Osteoblast (primary cell): Measurements from ENCODE around the gene KCNC2. TPM values are rescaled to one million over a fixed set of nuclear protein-coding genes. Genes with fewer than 3 reads are reported as not detected.

Experiments
- DNase-seq: peaks from one replicate; pipeline ENCODE4 v3.0.0; 2011; ENCODE audit warnings: low spot score, mixed read lengths; ENCODE audit not compliant: insufficient read length; ENCODE audit errors: missing footprints
- H2AFZ ChIP-seq: 2 replicates; pipeline ENCODE4 v1.6.0; 2011; ENCODE audit warnings: mild to moderate bottlenecking, low read length
- H3K27ac ChIP-seq: 2 replicates; pipeline ENCODE4 v1.5.1; 2011; ENCODE audit warnings: mild to moderate bottlenecking, low read depth, low read length, moderate library complexity
- H3K27me3 ChIP-seq: 2 replicates; pipeline ENCODE4 v1.6.0; 2012; ENCODE audit warnings: mild to moderate bottlenecking, control low read depth, inconsistent platforms, low read length, moderate library complexity; ENCODE audit not compliant: insufficient read depth
- H3K36me3 ChIP-seq: 2 replicates; pipeline ENCODE4 v1.5.1; 2011; ENCODE audit warnings: mild to moderate bottlenecking, low read length, control low read depth, moderate library complexity; ENCODE audit not compliant: insufficient read depth
- H3K4me1 ChIP-seq: 2 replicates; pipeline ENCODE4 v1.5.1; 2011; ENCODE audit warnings: mild to moderate bottlenecking, low read length, control low read depth, moderate library complexity; ENCODE audit not compliant: insufficient read depth
- H3K4me2 ChIP-seq: 2 replicates; pipeline ENCODE4 v1.6.0; 2011; ENCODE audit warnings: mild to moderate bottlenecking, low read length; ENCODE audit not compliant: insufficient read depth
- H3K4me3 ChIP-seq: fragments of 200-600 bp; sonication (generic); 3 replicates; pipeline ENCODE4 v1.5.1; 2012; ENCODE audit warnings: mild to moderate bottlenecking, low read length, inconsistent platforms; ENCODE audit not compliant: insufficient read depth
- H3K79me2 ChIP-seq: 2 replicates; pipeline ENCODE4 v1.6.0; 2012; ENCODE audit warnings: mild to moderate bottlenecking, low read length, control low read depth, inconsistent platforms; ENCODE audit not compliant: insufficient read depth
- H3K9me3 ChIP-seq: 2 replicates; pipeline ENCODE4 v1.5.1; 2011; ENCODE audit warnings: low read depth, low read length, control low read depth
- H4K20me1 ChIP-seq: 2 replicates; pipeline ENCODE4 v1.6.0; 2012; ENCODE audit warnings: mild to moderate bottlenecking, low read length, control low read depth; ENCODE audit not compliant: insufficient read depth
- total RNA-seq: library from RNA; depleted of rRNA; stranded (reverse); fragments of >200 nt; gene quantifications from 2 replicates; pipeline ENCODE4 v1.2.3, GENCODE V29; 2012
- TF ChIP-seq, protein P1 (sequence below): IDR thresholded peaks from 2 replicates; pipeline ENCODE4 v1.5.1; 2011; ENCODE audit warnings: mild to moderate bottlenecking, low read depth, low read length, moderate library complexity; ENCODE audit errors: extremely low read depth

The KCNC2 gene
- total RNA-seq, 1 donor, result not detected

DNA sequence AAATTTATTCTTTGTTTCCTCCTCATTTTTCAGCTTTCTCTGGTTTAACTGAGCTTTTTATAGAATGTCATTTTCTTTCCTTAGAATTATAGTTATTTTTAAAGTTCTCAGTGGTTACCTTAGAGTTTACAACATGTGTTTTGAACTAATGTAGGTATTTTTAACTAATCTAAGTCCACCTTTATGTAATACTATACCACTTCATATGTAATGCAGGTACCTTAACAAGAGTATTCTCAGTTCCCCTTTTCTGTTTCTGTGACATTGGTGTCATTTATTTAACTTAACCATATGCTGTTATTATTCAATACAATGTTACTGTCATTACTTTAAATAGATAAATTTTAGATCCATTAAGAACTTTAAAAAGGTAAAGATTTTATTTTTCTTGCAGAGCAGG, 30.3 kb upstream of the KCNC2 start:
- no peak overlapping the region for H3K4me3 ChIP-seq
- no peaks in the 10 kb centered on the region for H4K20me1 ChIP-seq
- no peak overlapping the region for H2AFZ ChIP-seq
- TF ChIP-seq, protein P1, sequence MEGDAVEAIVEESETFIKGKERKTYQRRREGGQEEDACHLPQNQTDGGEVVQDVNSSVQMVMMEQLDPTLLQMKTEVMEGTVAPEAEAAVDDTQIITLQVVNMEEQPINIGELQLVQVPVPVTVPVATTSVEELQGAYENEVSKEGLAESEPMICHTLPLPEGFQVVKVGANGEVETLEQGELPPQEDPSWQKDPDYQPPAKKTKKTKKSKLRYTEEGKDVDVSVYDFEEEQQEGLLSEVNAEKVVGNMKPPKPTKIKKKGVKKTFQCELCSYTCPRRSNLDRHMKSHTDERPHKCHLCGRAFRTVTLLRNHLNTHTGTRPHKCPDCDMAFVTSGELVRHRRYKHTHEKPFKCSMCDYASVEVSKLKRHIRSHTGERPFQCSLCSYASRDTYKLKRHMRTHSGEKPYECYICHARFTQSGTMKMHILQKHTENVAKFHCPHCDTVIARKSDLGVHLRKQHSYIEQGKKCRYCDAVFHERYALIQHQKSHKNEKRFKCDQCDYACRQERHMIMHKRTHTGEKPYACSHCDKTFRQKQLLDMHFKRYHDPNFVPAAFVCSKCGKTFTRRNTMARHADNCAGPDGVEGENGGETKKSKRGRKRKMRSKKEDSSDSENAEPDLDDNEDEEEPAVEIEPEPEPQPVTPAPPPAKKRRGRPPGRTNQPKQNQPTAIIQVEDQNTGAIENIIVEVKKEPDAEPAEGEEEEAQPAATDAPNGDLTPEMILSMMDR, result no peak
- no peak overlapping the region for H3K27ac ChIP-seq
- H3K27me3 ChIP-seq, result no peaks in the 10 kb centered on the region
- peaks cover 2% of the 10 kb centered on the region for H3K9me3 ChIP-seq
- no peaks in the 10 kb centered on the region for H3K4me1 ChIP-seq
- DNase-seq, result no peak
- H3K79me2 ChIP-seq, result no peaks in the 10 kb centered on the region
- no peak overlapping the region for H3K4me2 ChIP-seq
- no peaks in the 10 kb centered on the region for H3K36me3 ChIP-seq

DNA sequence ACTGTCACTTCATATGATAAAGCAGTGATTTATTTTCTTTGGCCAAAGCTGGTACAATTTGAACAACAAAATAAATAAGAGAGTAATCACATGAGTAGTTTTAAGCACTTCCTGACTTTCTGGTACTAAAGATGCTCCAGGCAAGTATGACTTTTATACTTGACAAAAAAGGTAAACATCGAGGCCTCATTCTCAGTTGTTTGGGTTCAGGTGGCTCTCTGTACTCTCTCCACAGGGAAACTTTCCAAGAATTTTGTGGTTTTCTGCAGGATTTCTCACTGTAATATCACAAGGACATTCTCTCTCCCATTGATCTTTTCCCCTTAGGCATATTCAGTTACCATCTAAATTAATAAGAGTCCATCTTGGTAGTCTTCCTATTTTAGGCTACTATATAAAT, 26.6 kb upstream of the KCNC2 start:
- no peak overlapping the region for H3K4me3 ChIP-seq
- no peaks in the 10 kb centered on the region for H3K36me3 ChIP-seq
- no peak for DNase-seq
- H3K79me2 ChIP-seq, result no peaks in the 10 kb centered on the region
- H2AFZ ChIP-seq, result no peak overlapping the region
- no peaks in the 10 kb centered on the region for H3K27me3 ChIP-seq
- H3K4me1 ChIP-seq, result no peaks in the 10 kb centered on the region
- H3K9me3 ChIP-seq, result peaks cover 2% of the 10 kb centered on the region
- H4K20me1 ChIP-seq, result no peaks in the 10 kb centered on the region
- TF ChIP-seq, protein P1, result no peak
- no peak overlapping the region for H3K4me2 ChIP-seq
- H3K27ac ChIP-seq, result no peak overlapping the region

DNA sequence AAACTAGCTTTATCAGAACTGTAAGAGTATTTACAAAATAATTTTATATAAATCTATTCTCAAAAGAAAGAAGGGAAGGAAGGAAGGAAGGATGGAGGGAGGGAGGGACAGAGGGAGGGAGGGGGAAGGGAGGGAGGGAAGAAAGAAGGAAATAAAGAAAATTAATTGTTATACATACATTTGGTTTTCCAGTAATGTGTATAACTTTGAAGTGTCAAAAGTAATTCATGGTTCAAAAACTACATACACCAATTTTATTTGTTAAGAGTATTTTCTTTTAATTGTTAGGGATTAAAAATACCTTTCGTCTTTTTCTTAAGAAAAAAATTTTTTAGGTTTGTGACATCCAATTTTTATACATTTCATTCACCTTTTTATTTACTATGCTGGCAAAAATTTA, 17.5 kb upstream of the KCNC2 start:
- DNase-seq, result no peak
- Histone ChIP-seq H3K4me1 (no peaks in the 10 kb centered on the region), H3K9me3 (no peaks in the 10 kb centered on the region), H3K27me3 (no peaks in the 10 kb centered on the region), H2AFZ (no peak overlapping the region), H3K36me3 (no peaks in the 10 kb centered on the region), H4K20me1 (no peaks in the 10 kb centered on the region), H3K79me2 (no peaks in the 10 kb centered on the region), H3K4me3 (no peak overlapping the region), H3K27ac (no peak overlapping the region), H3K4me2 (no peak overlapping the region)
- TF ChIP-seq, protein P1, result no peak

DNA sequence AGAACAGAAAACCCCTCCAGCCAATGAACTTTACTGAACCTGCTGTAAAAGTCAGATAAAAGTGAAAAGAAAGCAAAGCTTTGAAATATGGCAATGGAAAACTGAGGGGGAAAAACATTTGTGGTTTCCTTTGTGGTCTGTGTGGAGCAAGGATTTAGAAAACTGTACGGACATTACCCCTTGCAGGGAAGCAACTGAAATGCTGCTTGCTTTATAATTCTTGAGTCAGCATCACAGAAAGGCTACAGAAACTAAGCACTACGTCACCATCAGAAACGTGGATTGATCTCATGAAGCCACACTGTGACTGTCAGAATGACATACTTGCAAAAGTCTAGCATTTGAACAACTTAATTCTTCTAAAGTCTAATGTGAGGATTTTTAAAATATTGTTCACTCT, 2.4 kb upstream of the KCNC2 start:
- Histone ChIP-seq H3K4me3 (no peak overlapping the region), H3K4me1 (no peaks in the 10 kb centered on the region), H3K36me3 (no peaks in the 10 kb centered on the region), H3K4me2 (no peak overlapping the region), H2AFZ (no peak overlapping the region), H3K27ac (no peak overlapping the region), H3K79me2 (no peaks in the 10 kb centered on the region), H3K9me3 (no peaks in the 10 kb centered on the region), H3K27me3 (peaks cover 24% of the 10 kb centered on the region), H4K20me1 (no peaks in the 10 kb centered on the region)
- TF ChIP-seq, protein P1, result no peak
- no peak for DNase-seq
